Adrenal gland (tissue), 5 donors: Measurements from ENCODE around the gene C21orf58.

ENCODE experiments used
- POLR2A ChIP-seq, 2 donors: fragments of 450-650 bp; IDR thresholded peaks; one replicate each; pipeline ENCODE4 v1.6.1; 2017; ENCODE audit warnings: antibody characterized with exemption in 2 of 2, mild to moderate bottlenecking in 2 of 2, moderate library complexity in 1 of 2
- TF ChIP-seq, protein P1 (sequence below), 6 experiments: fragments of 450-650 bp in 4 of 6; fragments of 200-600 bp in 2 of 6; sonication (generic) in 1 of 6; IDR thresholded peaks; 1 replicate in 5 of 6; 2 replicates in 1 of 6; pipeline versions ENCODE4 v1.5.1 to v1.8.0; 2016 to 2021; ENCODE audit warnings: antibody characterized with exemption in 6 of 6, mild to moderate bottlenecking in 2 of 6, moderate library complexity in 1 of 6
- donor health status: DM: no; HTN: no; CAD: no.

DNA sequence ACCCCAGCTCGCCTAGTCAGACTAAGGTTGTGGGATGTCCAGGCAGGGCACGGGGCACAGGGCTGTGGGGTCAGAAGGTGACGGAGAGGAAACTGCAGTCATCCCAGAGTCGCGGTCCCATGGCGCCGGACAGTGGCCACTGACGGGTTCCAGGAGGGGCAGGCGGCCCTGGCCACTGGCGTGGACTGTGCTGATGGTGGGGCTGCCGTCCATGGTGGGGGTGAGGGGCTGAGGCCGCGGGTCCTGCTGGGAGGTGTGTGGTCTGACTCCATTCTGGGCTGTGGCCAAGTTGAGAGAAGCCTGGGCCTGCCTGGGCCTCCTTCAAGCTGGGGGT, 32.3 kb upstream of the C21orf58 start:
- TF ChIP-seq, protein P1, sequence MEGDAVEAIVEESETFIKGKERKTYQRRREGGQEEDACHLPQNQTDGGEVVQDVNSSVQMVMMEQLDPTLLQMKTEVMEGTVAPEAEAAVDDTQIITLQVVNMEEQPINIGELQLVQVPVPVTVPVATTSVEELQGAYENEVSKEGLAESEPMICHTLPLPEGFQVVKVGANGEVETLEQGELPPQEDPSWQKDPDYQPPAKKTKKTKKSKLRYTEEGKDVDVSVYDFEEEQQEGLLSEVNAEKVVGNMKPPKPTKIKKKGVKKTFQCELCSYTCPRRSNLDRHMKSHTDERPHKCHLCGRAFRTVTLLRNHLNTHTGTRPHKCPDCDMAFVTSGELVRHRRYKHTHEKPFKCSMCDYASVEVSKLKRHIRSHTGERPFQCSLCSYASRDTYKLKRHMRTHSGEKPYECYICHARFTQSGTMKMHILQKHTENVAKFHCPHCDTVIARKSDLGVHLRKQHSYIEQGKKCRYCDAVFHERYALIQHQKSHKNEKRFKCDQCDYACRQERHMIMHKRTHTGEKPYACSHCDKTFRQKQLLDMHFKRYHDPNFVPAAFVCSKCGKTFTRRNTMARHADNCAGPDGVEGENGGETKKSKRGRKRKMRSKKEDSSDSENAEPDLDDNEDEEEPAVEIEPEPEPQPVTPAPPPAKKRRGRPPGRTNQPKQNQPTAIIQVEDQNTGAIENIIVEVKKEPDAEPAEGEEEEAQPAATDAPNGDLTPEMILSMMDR (IDR thresholded peaks at IDR 0.05): no peak
- TF ChIP-seq POLR2A (IDR thresholded peaks at IDR 0.05): no peak
